GM21723 (cell line): ENCODE measurements around the gene ZNF337.
"Not testable (repeated sequence)": the region's sequence is repeated elsewhere in the genome, so short reads cannot be mapped to it uniquely, and the experiment has no call there.

Source experiments
- ATAC-seq: cut with Tn5 transposase; IDR thresholded peaks from one replicate; pipeline ENCODE4 v1.9.1; 2021; ENCODE audit warnings: mild to moderate bottlenecking, moderate library complexity; ENCODE audit not compliant: unreplicated experiment

The ZNF337 gene

GRCh38 chr20:25695532-25696370 is 902 bp downstream of the ZNF337 start:
- ATAC-seq: peak; percentile 2

DNA sequence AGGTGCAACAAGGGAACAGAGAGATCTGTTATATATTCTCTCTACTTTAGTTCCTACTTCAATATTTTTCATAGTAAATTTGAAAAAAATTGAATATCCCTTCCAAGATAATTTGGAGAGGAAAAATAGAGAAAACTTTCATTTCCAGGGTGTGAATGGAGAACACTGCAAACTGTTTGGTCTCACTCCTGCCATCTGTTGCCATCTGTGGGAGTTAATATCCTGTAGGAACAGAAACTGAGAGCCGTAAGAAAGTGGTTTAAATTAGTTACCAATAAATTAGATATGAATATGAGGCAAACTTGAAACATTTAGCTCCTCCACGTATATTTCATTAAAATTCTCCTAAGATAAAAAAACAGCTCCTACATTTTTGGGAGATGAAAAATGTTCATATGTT is 4.2 kb downstream of the ZNF337 start:
- ATAC-seq: no peak

GRCh38 chr20:25690427-25690826 is 6.2 kb downstream of the ZNF337 start:
- ATAC-seq: no peak

DNA sequence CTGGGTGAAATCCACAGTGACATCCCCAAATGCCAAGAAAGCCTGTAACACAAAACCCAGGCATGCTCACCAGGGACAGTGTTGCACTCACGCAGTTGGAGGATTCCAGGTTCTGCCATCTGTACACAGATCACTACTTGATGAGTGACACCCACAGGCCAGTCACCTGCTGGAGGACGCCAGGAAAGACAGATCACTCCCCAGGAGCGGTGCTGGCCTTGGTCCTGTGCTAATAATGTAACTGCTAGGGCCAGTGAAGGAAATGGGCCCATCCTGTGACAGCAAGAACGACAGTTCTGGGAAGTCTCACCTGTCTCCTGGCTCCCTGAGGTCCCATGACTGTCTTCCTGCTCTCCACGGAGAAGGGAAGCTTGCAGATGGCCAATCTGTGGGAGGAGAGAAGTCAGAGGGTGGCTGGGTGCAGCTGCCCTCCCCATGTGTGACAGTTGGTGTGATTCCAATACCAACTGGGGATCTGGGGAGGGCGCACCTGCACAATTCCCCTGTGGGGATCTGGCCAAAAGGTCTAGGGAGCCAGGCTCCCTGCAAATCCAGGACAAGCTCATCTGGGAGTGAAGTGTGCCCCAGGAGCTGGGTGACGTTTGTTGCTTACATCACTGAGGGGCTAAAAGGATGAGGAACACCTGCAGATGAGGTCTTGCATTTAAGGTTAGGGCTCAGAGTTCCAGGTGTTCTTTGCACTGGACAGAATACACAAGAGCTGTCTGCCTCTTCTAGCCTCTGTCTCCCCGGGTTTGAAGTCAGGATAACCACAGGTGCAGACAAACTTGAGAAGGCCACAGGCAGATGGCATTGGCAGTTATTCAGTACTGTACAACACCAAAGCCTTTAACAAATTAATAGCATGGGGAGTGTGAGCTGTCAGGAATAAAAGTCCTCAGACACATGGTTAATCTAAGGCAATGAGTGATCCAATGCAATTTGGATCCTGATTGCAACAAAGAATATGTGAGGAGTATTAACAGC is 10.3 kb downstream of the ZNF337 start:
- peak; percentile 27 for ATAC-seq

GRCh38 chr20:25685276-25686080 is 11.2 kb downstream of the ZNF337 start:
- peak; percentile 78 for ATAC-seq

DNA sequence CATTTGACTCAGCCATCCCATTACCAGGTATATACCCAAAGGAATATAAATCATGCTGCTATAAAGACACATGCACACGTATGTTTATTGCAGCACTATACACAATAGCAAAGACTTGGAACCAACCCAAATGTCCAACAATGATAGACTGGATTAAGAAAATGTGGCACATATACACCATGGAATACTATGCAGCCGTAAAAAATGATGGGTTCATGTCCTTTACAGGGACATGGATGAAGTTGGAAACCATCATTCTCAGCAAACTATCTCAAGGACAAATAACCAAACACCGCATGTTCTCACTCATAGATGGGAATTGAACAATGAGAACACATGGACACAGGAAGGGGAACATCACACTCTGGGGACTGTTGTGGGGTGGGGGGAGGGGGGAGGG is 12.8 kb downstream of the ZNF337 start:
- ATAC-seq: not testable (repeated sequence)

DNA sequence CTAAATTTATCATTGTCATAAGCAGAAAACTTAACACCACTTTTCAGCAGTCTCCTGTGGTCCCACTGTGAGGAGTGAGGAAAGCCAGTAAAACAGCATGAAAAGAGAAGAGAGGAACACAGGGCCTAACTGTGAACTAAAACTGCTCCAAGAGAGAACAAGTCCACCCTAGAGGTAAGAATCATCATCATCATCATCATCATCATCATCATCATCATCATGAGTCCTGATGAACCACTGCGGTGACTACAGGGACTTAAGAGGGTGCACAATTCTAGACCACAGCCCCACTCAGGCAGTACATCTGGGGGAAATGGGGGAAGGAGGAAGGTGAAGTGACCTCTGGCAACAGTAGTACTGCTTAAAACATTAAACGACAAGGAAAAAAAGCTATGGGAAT is 13.6 kb downstream of the ZNF337 start:
- no peak for ATAC-seq

GRCh38 chr20:25676164-25676809 is 20.4 kb downstream of the ZNF337 start:
- ATAC-seq: no peak

GRCh38 chr20:25675161-25675560 is 21.5 kb downstream of the ZNF337 start:
- no peak for ATAC-seq

DNA sequence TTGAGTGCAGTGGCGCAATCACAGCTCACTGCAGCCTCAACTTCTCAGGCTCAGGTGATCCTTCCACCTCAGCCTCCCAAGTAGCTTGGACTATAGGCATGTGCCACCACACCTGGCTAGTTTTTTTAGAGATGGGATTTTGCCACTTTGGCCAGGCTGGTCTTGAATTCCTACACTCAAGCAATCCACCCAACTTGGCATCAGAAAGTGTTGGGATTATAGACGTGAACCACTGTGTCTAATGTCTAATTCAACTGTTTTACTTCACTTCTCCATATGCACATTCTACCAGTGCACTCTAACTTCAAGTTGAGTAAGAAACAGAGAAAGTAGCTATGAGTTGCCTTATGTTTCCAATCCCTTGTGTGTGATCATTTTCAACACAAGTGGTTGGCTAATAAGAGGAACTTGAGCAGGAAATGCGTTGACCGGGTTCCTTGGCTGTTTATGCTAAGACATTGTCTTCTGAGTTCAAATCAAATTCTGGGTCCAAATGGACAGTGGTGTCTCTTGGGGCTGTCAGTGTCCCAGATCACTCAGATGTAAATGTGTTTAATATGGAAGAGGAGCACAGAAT is 23.9 kb downstream of the ZNF337 start:
- no peak for ATAC-seq

DNA sequence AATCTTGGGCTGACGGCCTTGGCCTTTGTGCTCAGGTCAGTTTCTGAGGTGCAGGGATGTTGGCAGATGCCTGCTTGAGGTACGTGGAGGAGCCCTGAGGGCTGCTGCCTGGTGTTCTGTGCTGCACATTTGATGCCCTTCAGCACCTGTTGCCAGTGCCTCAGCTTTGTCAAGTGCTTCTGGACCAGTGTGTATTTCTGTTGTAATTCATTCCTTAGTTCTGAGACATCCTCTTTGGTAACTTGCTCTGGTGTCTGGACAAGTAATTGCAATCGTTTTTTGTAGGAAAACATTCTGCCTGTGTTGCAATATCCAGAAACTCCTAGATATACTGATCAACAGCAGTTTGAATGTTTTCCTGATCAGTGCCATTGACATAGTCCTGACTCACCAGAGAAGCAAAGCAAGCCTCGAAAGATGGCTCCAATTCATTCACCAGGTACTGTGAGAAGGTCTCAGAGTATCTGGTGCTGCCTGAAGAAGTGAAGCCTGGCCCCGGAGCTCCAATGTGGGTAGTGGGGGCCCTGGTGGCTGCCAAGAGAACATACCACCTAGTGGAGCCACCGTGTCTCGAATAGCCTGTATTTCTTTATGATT is 26.7 kb downstream of the ZNF337 start:
- ATAC-seq: no peak

GRCh38 chr20:25668446-25668845 is 28.2 kb downstream of the ZNF337 start:
- ATAC-seq: no peak

DNA sequence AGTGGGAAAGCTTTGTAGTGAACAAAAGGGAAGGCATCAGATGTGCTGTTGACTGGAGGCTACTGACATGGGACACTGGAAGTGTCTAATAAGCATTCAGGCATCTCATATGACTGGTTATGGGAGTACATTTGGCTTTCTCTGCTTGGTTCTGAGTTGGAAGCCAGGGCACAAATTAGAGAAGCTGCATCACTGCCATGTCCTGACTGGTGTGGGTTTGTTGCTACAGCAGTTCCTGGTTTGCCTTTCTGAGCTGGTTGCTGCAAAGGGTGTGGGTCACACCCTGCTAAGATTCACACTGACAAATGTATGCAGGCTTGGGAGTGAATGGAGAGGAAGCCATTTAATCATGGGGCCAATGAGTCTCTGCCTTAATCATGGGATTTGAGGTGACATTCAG is 36.7 kb downstream of the ZNF337 start:
- no peak for ATAC-seq

GRCh38 chr20:25654487-25654886 is 42.2 kb downstream of the ZNF337 start:
- no peak for ATAC-seq

DNA sequence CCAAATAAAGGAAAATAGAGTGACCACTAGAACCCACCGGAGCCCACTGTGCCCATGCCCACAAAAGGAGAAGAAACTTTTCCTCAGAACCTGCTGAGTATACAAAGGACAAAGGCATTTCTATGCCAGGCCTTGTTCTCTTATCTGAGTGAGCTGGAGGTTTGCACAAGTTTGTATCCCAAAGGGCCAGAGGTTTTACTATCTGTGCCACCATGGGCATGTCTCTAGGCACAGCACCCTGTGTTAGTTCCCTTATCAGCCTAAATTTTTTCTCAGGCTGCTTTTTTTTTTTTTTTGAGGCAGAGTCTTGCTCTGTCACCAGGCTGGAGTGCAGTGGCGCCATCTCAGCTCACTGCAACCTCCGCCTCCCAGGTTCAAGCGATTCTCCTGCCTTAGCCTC is 43.8 kb downstream of the ZNF337 start:
- not testable (repeated sequence) for ATAC-seq

- no peak for ATAC-seq
These were observed 51.8 kb downstream of the ZNF337 start for GRCh38 chr20:25644814-25645213.

DNA sequence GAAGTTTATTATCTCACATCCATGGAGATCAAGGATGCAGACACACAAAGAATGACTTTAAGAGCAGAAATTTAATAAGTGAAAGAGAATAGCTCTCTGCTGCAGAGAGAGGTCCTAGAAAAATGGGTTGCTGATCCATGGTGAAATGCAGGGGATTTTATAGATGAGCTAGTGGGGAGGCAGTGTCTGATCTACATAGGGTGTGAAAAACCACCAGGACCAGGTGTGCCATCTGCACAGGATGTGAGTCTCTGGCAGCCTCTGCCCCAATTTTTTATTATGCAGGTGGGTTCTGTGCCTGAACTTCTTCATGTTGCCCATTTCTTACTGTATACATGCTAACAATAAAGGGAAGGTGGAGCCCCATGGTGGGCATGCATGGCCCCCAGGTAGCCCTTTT is 52.9 kb downstream of the ZNF337 start:
- ATAC-seq: no peak

GRCh38 chr20:25637247-25637646 is 59.4 kb downstream of the ZNF337 start:
- no peak for ATAC-seq

DNA sequence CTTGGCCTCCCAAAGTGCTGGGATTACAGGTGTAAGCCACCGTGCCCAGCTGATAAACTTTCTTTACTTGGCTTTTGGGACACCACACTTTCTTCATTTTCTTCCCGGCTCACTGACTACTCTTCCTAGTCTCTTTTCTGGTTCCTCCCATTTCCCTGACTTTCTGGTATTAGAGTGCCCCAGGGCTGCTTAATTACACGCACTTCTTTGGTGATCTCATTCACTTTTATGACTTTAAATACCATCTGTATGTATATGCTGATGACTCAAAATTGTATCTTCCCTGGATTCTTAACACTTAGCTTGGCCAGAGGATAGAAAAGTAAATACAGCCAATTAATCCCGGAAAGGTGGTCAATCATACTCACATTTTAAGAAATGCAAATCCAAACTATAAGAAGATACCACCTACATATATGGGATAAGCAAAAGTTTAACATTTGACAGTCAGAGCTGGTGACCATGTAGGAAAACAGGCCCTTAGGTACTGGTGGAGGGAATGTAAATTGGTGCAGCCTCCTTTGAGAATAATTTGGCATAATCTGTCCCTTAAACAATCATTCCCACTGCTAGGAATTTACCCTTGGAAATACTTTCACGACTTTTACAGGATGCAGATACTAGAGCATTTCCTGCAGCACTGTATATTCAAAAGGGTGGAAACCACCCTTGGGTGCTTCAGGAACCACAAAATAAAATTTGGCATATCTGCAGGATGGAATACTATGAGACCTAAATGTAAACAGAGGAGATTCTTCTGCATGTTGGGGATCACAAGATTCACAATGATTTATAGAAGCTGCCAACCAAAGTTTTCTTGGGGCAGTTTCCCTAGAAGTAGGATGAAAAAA is 63.5 kb downstream of the ZNF337 start:
- ATAC-seq: no peak
